GM18498 (cell line): ENCODE measurements around the gene ZNF792.
"Not testable (repeated sequence)": the region's sequence is repeated elsewhere in the genome, so short reads cannot be mapped to it uniquely, and the experiment has no call there.

Source experiments
- ATAC-seq: cut with Tn5 transposase; IDR thresholded peaks from one replicate; pipeline ENCODE4 v1.9.1; 2021; ENCODE audit warnings: mild to moderate bottlenecking, moderate library complexity; ENCODE audit not compliant: unreplicated experiment

ZNF792 gene

DNA sequence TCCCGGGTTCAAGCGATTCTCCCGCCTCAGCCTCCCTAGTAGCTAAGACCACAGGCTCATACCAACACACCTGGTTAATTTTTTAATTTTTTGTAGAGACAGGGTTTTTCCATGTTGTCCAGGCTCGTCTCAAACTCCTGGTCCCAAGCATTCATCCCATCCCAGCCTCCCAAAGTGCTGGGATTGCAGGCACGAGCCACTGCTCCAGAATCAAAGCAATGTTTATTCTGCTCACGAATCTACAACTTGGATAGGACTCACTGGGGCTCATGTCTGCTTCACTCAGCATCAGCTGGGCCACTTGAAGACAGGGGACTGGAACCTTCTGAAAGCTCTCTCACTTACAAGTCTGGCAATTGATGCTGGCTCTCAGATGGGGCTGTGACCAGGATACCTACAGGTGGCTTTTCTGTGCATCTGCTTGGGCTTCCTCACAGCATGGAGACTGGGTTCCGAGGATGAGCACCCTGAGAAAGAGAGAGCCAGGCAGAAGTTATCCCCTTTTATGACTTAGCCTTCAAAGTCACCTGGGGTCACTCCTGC, 8.2 kb upstream of the ZNF792 start:
- ATAC-seq = no peak

DNA sequence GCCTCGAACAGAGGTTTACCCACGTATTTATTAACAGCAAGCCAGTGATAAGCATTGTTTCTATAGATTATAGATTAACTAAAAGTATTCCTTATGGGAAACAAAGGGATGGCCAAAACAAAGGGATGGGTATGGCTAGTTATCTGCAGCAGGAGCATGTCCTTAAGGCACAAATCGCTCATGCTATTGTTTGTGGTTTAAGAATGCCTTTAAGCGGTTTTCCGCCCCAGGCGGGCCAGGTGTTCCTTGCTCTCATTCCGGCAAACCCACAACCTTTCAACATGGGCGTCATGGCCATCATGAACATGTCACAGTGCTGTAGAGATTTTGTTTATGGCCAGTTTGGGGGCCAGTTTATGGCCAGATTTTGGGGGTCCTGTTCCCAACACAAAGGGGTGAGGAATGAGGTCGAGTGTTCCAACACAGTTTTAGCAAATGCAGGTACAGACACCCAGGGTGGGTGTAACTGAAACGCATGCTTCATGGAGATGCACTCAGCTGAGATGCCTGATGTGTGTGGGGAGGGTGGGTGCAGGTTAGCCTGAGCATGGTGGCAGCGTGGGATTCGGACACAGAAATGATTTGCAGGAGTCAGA, 6.3 kb upstream of the ZNF792 start:
- not testable (repeated sequence) for ATAC-seq

DNA sequence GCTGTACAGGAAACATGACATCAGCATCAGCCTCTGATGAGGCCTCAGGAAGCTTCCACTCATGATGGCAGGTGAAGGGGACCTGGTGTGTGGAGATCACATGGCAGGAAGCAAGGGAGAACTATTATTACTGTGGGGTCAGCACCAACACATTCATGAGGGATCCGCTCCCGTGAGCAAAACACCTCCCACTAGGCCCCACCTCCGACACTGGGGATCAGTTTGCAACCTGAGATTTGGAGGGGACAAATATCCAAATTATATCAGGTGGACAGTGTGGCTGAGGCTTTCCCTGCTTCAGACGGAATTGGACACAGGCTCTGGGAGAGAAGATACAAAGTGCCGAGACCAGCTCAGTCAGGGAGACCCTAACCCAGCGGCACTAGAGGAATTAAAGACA, 5.7 kb upstream of the ZNF792 start:
- no peak for ATAC-seq

DNA sequence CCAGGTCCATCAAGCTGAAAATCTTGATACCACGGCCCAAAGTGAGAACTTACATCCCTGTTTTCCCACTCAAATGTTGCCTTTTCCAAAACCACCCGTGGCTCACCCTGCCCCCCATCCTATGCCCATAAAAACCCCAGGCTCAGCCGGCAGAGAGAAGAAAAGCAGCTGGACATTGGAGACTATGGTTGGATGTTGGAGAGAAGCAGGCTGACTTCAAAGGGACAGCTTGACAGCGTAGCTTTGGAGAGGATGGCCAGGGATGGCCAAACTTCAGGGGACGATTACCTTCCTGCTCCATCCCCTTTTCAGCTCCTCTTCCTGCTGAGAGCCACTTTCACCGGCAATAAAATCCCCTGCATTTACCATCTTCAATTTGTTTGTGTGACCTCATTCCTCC, 3.5 kb upstream of the ZNF792 start:
- ATAC-seq = no peak

DNA sequence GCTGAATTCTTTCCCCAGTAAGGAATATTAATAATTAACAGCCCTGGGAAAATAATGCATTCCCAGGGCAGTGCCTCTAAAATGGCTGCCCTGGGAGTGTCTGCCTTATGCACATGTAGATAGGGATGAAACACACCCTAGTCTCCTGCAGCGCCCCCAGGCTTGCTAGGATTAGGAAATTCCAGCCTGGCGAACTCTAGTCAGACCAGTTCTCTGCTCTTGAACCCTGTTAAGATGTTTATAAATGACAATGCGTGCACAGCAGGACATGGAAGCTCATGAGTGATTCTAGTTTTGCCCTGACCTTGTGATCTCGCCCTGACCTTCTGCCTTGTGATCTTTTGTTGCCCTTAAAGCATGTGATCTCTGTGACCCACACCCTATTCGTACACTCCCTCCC, 1.5 kb upstream of the ZNF792 start:
- ATAC-seq = not testable (repeated sequence)

DNA sequence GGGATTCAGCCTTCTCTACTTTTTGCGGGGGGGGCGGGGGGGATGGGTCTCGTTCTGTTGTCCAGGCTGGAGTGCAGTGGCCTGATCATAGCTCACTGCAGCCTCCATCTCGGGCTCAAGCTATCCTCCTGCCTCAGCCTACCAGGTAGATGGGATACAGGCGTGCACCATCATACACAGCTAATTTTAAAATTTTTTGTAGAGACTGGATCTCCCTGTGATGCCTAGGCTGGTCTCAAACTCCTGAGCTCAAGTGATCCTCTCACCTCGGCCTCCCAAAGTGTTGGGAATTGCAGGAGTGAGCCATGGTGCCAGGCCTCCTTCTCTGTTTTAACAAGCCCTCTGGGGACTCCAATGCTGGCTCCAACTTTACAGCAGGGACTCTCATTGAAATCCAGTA, 569 bp upstream of the ZNF792 start:
- no peak for ATAC-seq

DNA sequence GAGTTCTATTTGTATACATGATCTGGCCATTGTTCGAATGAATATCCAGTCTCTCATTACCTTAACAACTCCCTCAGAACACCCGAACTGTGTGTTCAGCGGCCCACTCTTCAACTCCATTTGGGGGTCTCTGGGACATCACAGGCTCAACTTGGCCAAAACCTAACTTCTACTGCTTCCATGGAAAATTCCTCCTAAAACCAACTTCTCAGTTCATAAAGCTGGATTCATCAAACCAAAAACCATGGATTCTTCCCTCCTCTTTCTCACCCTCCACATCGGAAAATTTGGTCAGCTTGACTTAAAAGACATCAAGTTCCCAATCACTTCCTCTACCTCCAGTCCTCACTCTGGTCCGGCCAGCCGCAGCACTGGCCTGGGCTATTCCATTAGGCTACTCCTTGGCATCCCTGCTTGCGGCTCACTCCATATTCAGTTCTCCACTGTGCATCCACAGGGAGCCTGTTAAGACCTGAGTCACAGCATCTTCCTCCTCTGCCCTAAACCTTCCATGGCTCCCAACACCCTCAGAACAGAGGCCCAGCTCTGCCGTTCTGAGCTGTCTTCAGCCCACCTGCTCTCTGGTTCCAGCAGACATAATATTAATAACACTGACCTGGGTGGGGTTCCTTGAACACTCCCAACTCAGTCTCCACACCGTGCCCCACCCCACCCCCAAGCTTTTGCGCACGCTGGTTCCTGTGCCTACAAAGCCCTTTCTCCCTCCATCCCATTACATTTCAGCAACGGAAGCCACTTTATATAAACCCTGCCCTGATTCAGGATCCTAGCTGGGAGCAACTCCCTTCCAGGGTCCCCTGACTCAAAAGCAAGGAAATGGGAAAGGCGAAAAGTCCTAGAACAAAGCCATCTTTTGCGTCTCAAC, 1.1 kb downstream of the ZNF792 start:
- ATAC-seq = no peak

DNA sequence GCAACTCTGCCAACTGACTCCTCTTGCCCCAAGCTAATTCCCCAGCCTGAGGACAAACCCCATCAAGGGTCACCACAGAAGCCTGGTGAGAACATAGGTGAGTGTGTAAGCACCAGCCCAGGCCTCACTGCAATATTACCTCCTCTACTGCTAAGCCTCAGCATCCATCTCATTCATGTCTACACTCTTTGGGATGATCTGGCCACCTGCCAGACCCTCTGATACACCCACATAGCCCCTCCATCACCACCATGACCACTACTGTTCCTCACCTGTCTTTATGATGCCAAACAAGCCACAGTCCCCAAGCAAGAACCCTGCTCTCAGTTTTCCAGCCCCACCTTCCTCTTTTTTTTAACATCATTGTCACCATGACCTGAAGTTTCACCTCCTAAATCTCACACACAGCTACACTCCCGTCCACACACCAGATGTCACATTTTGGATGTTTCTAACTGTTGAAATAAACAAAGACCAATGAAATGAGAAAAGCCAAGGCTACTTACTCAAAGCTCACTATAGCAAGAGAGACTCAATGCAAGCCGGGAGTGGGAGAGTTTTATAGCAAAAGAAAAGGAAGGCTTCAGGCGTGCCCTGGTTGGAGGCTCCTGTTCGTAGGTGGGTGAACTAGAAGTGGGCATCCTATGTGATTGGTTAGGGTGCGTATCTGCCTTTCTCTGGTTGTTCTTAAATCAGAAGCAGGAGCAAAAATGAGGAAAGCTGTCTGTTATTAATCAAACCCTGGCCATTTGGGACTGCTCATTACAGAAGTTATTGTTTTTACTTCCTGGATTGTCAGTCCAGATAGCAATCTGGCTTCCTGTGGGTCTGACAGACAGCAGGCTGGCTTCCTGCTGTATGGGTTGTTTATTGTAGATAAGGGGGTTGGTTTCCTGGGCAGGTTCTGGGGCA, 2.0 kb downstream of the ZNF792 start:
- no peak for ATAC-seq

DNA sequence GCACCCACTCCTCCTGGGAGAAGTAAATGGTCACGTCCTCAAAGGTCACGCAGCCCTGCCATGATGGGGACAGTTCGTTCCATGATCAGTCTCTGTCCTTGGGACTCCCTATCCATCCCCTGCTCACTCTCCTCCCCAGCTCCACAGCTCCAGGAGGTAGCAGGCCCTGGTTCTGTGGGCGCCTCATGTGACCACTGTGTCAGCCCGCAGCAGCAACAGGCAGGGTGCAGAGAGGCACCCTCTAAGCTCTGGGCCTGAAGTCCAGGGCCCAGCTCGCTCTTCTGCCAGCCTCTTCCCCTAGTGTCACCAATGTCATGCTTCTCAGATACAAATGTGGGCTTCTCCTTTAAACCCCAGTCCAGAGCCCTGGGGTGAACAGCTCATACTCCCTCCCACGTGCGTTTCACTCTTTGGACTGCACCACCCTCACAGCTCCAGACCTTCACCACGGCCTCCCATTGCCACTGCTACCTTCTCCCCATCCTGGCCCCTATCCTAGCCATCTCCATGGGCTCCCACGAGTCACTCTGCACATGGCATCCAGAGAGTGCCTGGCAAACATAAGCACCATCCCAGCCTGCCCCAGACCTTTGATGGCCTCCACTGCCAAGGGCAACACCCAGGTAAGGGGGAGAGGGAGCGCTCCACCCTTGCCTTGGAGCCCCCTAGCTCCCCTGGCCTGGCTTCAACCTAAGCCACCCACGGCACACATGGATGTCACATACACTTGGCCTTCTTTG, 2.9 kb downstream of the ZNF792 start:
- no peak for ATAC-seq

DNA sequence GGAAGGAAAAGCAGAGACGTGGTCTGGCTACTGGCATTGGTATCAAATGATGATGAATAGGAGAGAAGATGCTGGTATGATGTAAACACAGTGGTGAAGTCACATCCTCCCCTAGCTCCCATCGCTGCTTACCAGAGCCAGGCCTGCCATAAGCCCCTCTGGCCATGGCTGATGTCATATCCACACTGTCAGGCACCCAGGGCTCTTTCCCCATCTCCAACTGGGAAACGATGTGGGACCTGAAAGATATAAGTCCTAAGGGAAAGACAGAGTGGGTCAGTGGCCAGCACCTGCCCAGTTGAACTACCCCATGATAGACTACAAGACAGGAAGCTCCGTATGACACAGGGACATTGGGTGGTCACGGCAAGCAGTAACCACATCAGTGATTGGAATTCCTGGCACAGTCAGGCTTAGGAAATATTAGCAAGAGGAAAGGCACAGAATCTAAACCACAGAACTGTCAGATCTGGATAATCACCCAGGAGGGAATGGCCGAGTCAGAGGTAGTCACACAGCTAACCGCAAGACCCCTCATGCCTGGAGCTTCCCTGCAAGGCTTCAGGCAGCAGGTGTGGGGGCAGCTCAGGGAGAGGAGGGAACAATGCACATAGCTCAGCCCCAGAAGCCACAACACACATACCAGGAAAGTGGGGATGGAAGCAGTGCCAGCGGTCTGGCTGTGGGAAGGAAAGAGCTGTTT, 3.8 kb downstream of the ZNF792 start:
- ATAC-seq = no peak

DNA sequence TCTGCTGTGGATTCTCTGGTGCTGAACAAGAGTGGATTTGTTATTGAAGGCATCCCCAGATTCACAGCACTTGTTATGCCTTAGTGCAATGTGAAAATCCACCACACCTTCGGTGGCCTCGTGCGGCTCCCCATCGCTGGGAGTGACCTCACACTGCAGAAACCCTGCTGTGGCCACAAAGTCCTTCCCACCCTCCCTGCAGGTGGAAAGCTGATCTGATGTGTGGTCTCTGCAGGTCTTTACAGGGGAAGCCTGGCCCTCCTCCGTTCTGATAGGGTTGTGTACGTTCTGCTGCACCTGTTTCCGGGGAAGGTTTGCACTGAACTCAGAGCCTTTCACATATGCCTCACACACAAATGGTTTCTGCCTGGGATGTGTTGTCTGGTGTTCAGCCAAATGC, 5.0 kb downstream of the ZNF792 start:
- ATAC-seq = no peak

DNA sequence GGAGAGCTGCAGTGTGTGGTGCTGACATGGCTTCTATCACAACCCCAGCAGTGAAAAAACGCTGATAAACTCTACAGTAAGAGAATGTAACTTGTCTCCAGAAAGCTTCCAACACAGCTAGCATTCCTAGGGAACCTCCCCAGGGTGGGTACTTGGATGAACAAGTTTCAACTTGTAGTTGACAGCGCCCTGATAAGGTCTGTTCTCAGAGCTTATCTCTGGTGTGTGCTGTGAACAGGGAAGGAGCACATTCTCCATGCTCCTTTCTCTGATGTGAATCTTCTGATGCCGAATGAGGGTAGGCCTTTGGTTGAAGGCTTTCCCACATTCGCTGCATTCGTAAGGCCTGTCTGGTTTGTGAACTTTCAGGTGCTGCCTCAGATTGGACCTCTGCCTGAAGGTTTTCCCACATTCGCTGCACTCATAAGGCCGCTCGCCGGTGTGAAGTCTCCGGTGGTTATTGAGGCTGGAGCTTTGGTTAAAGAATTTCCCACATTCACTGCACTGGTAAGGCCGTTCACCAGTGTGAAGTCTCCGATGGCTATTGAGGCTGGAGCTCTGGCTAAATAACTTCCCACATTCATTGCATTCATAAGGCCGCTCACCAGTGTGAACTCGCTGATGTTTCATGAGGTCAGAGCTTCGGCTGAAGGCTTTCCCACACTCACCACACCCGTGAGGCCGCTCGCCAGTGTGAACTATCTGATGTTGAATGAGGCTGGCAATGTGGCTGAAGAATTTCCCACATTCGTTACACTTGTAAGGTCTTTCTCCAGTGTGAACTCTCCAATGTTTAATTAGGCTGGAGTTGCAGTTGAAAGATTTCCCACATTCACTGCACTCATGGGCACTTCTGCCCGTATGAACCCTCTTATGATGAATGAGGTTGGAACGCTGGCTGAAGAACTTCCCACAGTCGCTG, 5.9 kb downstream of the ZNF792 start:
- no peak for ATAC-seq

DNA sequence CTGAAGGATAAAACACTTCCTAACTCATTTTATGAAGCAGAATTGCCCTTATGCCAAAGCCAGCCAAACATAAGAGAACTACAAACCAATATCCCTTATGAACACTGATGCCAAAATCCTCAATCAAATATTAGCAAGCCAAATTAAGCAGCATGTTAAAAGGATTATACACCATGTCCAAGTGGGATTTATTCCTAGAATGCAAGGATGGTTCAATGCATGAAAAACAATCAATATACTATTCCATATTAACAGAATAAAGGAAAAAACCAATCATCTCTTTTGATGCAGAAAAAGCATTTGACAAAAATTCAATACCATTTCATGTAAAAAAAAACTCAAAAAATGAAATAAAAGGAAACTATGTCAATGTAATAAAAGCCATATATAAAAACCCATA, 10.9 kb downstream of the ZNF792 start:
- ATAC-seq = no peak

DNA sequence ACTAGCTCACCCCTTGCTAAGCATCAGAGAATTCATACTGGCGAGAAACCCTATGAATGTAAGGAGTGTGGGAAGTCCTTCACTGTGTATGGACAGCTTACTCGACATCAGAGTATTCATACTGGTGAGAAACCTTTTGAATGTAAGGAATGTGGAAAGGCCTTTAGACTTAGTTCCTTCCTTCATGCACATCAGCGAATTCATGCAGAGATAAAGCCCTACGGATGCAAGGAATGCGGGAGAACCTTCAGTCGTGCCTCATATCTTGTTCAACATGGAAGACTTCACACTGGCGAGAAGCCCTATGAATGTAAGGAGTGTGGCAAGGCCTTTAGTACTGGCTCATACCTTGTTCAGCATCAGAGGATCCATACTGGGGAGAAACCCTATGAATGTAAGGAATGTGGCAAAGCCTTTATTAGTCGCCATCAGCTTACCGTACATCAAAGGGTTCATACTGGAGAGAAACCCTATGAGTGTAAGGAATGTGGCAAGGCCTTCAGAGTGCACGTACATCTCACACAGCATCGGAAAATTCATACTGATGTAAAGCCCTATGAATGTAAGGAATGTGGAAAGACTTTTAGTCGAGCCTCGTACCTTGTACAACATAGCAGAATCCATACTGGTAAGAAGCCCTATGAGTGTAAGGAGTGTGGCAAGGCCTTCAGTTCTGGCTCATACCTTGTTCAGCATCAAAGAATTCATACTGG, 20.0 kb downstream of the ZNF792 start:
- no peak for ATAC-seq

DNA sequence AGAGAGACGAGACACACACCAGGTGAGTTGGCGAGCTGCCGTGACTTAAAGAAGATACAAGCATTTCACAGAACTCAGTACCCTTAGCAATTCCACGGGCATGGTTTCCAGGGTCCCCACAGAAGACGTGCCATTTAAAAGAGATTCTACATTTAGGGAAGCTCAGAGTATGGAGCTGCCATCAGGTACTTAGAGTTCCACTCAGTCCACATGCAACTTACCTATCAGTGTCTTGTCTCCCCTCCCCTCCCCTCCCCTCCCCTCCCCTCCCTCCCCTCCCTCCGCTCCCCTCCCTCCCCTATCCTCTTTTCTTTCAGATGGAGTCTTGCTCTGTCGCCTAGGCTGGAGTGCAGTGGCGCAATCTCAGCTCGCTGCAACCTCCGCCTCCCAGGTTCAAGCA, 25.1 kb downstream of the ZNF792 start:
- no peak for ATAC-seq

DNA sequence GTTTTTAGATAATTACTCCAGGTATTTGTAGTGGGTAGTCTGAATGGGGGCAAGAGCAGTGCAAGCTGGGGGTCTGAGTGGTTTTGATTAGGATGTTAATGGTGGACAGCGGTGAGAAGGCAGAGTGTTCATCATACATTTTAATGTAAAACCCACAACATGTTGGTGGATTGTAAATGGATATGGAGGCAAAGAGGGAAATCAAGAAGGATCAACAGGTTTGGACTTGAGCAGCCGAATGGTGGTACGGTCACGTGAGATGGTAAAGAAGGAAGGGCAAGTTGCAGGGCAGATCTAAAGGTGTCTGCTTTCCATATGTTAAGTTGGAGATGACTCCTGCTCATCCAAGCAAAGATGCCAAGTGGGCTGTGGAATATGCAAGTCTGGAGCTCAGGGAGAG, 27.8 kb downstream of the ZNF792 start:
- no peak for ATAC-seq

DNA sequence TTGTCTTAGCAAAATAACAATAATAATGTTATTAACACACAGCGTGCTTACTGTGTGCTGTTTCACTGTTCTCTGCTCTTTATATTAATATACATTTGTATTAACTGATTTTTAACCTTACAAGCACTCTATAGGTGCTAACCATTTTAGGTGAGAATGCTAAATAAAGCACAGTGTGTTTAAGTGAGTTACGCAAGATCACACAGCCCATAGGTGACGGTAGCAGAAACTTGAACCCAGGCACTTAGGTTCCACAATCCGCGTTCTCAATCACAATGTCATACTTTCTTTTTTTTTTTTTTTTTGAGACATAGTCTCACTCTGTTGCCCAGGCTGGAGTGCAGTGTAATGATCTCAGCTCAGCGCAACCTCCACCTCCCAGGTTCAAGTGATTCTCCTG, 31.5 kb downstream of the ZNF792 start:
- ATAC-seq = no peak

DNA sequence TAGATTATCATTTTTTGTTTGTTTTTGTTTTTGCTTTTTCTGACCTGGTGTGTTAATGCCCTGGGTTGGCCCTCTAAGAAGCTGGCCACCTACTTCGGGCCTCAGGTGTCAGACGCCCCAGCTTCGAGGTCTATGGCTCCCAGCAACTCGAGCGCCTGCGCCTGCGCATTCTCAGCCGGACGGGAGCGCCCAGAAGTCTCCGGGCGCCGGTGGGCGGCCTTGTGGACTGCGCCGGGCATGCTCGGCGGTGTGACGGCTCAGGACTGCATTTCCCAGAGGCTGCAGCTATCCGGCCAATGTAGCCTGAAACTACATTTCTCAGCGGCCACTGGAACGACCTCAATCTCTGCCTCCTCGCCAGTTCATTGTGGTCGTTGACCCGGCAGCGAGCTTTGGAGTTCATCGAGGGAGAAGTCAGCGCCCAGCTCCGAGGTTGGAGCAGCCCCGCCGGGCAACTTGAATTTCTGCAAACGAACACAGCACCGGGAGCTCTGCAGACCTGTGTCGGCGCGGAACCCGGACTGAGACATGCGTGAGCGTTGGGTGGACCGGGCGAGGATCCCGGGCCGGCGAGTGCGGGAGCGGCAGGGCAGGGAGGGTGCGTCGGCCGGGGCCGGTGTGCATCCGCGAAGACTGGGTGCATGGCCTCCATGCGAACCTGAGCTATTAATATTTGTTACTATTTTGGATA, 37.2 kb downstream of the ZNF792 start, which contains the start of gene ZNF30:
ZNF30 (plus strand) TSS at position 219 of the 691 bp plus-strand sequence. CDS start 3,045 bp downstream, outside the sequence.
- peak; percentile 93 for ATAC-seq
